DOHH2 (cell line): ENCODE measurements around the gene POGLUT2.

ENCODE experiments used
- H3F3A ChIP-seq: fragments of 200-600 bp; sonication (generic), shearing (Covaris generic); 2 replicates; pipeline ENCODE4 v1.6.0; 2016; ENCODE audit warnings: antibody characterized with exemption, mild to moderate bottlenecking; ENCODE audit not compliant: control insufficient read depth, insufficient read depth
- H3K27ac ChIP-seq: fragments of 200-600 bp; sonication (generic); 2 replicates; pipeline ENCODE4 v1.5.1; 2014; ENCODE audit warnings: low read depth, mild to moderate bottlenecking, low read length, moderate library complexity
- H3K27me3 ChIP-seq: fragments of 200-600 bp; sonication (generic); 2 replicates; pipeline ENCODE4 v1.6.1; 2014; ENCODE audit warnings: mild to moderate bottlenecking, low read length, mixed read lengths; ENCODE audit not compliant: control insufficient read depth
- H3K36me3 ChIP-seq: fragments of 200-600 bp; sonication (generic); 2 replicates; pipeline ENCODE4 v1.6.1; 2014; ENCODE audit warnings: mild to moderate bottlenecking, low read length, moderate library complexity, mixed read lengths; ENCODE audit not compliant: control insufficient read depth
- H3K4me1 ChIP-seq: fragments of 200-600 bp; sonication (generic); 2 replicates; pipeline ENCODE4 v1.6.1; 2014; ENCODE audit warnings: mild to moderate bottlenecking, low read length, mixed read lengths; ENCODE audit not compliant: control insufficient read depth
- H3K4me2 ChIP-seq: fragments of 200-600 bp; sonication (generic); 2 replicates; pipeline ENCODE4 v1.6.0; 2014; ENCODE audit warnings: mild to moderate bottlenecking, low read length, moderate library complexity
- H3K4me3 ChIP-seq: fragments of 200-600 bp; sonication (generic); 2 replicates; pipeline ENCODE4 v1.5.1; 2014; ENCODE audit warnings: mild to moderate bottlenecking, low read length, mixed read lengths
- H3K79me2 ChIP-seq: fragments of 200-600 bp; sonication (generic); 2 replicates; pipeline ENCODE4 v1.6.1; 2014; ENCODE audit warnings: mild to moderate bottlenecking, low read length, mixed read lengths; ENCODE audit not compliant: control insufficient read depth
- H3K9me2 ChIP-seq: fragments of 200-600 bp; sonication (generic); replicated peaks from 2 replicates; pipeline ENCODE4 v1.6.1; 2014; ENCODE audit warnings: mild to moderate bottlenecking, low read length, mixed read lengths; ENCODE audit not compliant: control insufficient read depth
- H3K9me3 ChIP-seq: fragments of 200-600 bp; sonication (generic); 2 replicates; pipeline ENCODE4 v1.6.1; 2014; ENCODE audit warnings: antibody characterized with exemption, low read length, mixed read lengths; ENCODE audit not compliant: control insufficient read depth, insufficient read depth
- H4K20me1 ChIP-seq: fragments of 200-600 bp; sonication (generic); 2 replicates; pipeline ENCODE4 v1.6.0; 2014; ENCODE audit warnings: low read depth, mild to moderate bottlenecking, antibody characterized with exemption, low read length, moderate library complexity; ENCODE audit not compliant: control insufficient read depth, insufficient read depth
- CTCF ChIP-seq: fragments of 200-600 bp; sonication (generic); IDR thresholded peaks from one replicate; pipeline ENCODE4 v1.5.1; 2014; ENCODE audit warnings: antibody characterized with exemption, mild to moderate bottlenecking, low read depth, low read length; ENCODE audit not compliant: poor library complexity, severe bottlenecking
- EZH2phosphoT487 ChIP-seq: fragments of 200-600 bp; sonication (generic); IDR thresholded peaks from 2 replicates; pipeline ENCODE4 v1.6.1; 2017; ENCODE audit warnings: borderline replicate concordance, mild to moderate bottlenecking, antibody characterized with exemption, low read length, moderate library complexity, mixed read lengths

POGLUT2 gene

GRCh38 chr13:102825921-102826706 is 27.3 kb upstream of the POGLUT2 start:
- Histone ChIP-seq H3K79me2 (no peaks in the 10 kb centered on the region), H3K36me3 (peaks cover 22% of the 10 kb centered on the region), H3K9me2 (no peaks in the 10 kb centered on the region), H3F3A (no peaks in the 10 kb centered on the region), H3K4me1 (no peaks in the 10 kb centered on the region), H4K20me1 (no peaks in the 10 kb centered on the region), H3K4me3 (no peak overlapping the region), H3K9me3 (no peaks in the 10 kb centered on the region), H3K4me2 (no peak overlapping the region), H3K27ac (no peak overlapping the region), H3K27me3 (no peaks in the 10 kb centered on the region)
- TF ChIP-seq EZH2phosphoT487 (no peak), CTCF (no peak)

- Histone ChIP-seq H3K36me3 (peaks cover 26% of the 10 kb centered on the region), H3K79me2 (no peaks in the 10 kb centered on the region), H3K27me3 (no peaks in the 10 kb centered on the region), H4K20me1 (no peaks in the 10 kb centered on the region), H3K4me3 (no peak overlapping the region), H3K4me2 (no peak overlapping the region), H3F3A (no peaks in the 10 kb centered on the region), H3K9me2 (no peaks in the 10 kb centered on the region), H3K4me1 (no peaks in the 10 kb centered on the region), H3K27ac (no peak overlapping the region), H3K9me3 (no peaks in the 10 kb centered on the region)
- TF ChIP-seq EZH2phosphoT487: no peak
- TF ChIP-seq CTCF: no peak
These were observed 26.6 kb upstream of the POGLUT2 start for GRCh38 chr13:102825400-102825799.

- Histone ChIP-seq H4K20me1 (no peaks in the 10 kb centered on the region), H3K4me3 (no peak overlapping the region), H3K9me2 (no peaks in the 10 kb centered on the region), H3K36me3 (peaks cover 26% of the 10 kb centered on the region), H3K4me2 (no peak overlapping the region), H3K9me3 (no peaks in the 10 kb centered on the region), H3K27ac (no peak overlapping the region), H3F3A (no peaks in the 10 kb centered on the region), H3K79me2 (peaks cover 13% of the 10 kb centered on the region), H3K27me3 (no peaks in the 10 kb centered on the region), H3K4me1 (peaks cover under 1% of the 10 kb centered on the region)
- TF ChIP-seq EZH2phosphoT487 (no peak), CTCF (no peak)
These were observed 19.1 kb upstream of the POGLUT2 start for GRCh38 chr13:102817907-102818306.
